HEK293T (cell line): ENCODE results near the gene CCDC187.

Experiments
- CTCF ChIA-PET: fragments of 350-600 bp; formaldehyde crosslinking; extraction: SDS; loops from one replicate; lab custom pipeline; 2021; ENCODE audit warnings: antibody characterized with exemption, inconsistent platforms; lab: Yijun Ruan, JAX
- POLR2A ChIA-PET: fragments of 350-600 bp; formaldehyde crosslinking; extraction: SDS; loops from one replicate; lab custom pipeline; 2020; ENCODE audit warnings: antibody characterized with exemption, inconsistent platforms; lab: Yijun Ruan, JAX
- DNase-seq: peaks from one replicate; pipeline ENCODE4 v3.0.0; 2012; ENCODE audit warnings: mixed read lengths; ENCODE audit errors: extremely low spot score
- ARNT ChIP-seq: fragments of 450-650 bp; IDR thresholded peaks from 2 replicates; pipeline ENCODE4 v1.6.1; 2017; ENCODE audit warnings: mild to moderate bottlenecking
- BHLHE40 ChIP-seq: fragments of 450-650 bp; IDR thresholded peaks from 2 replicates; pipeline ENCODE4 v1.6.1; 2016; ENCODE audit warnings: mild to moderate bottlenecking, moderate library complexity, borderline replicate concordance
- CTBP1 ChIP-seq: fragments of 450-650 bp; IDR thresholded peaks from 2 replicates; pipeline ENCODE4 v1.6.1; 2016; ENCODE audit warnings: borderline replicate concordance
- ELF4 ChIP-seq: fragments of 450-650 bp; IDR thresholded peaks from 2 replicates; pipeline ENCODE4 v1.6.1; 2017; ENCODE audit warnings: antibody characterized with exemption
- FOXA1 ChIP-seq: fragments of 450-650 bp; IDR thresholded peaks from 2 replicates; pipeline ENCODE4 v1.6.1; 2016; ENCODE audit warnings: mild to moderate bottlenecking
- FOXK2 ChIP-seq: fragments of 450-650 bp; IDR thresholded peaks from 2 replicates; pipeline ENCODE4 v1.6.1; 2016; ENCODE audit warnings: mild to moderate bottlenecking
- FOXM1 ChIP-seq: fragments of 450-650 bp; IDR thresholded peaks from 2 replicates; pipeline ENCODE4 v1.6.1; 2017; ENCODE audit warnings: mild to moderate bottlenecking, borderline replicate concordance
- HDGF ChIP-seq: fragments of 450-650 bp; IDR thresholded peaks from 2 replicates; pipeline ENCODE4 v1.6.1; 2017; ENCODE audit warnings: antibody characterized with exemption, borderline replicate concordance
- L3MBTL2 ChIP-seq: fragments of 450-650 bp; conservative IDR thresholded peaks from 2 replicates; pipeline ENCODE4 v1.6.1; 2016; ENCODE audit warnings: mild to moderate bottlenecking
- LEF1 ChIP-seq: fragments of 450-650 bp; IDR thresholded peaks from 2 replicates; pipeline ENCODE4 v1.6.1; 2017; ENCODE audit warnings: mild to moderate bottlenecking, borderline replicate concordance
- NFRKB ChIP-seq: fragments of 450-650 bp; IDR thresholded peaks from 2 replicates; pipeline ENCODE4 v1.6.1; 2016; ENCODE audit warnings: mild to moderate bottlenecking, moderate library complexity
- PKNOX1 ChIP-seq: fragments of 450-650 bp; IDR thresholded peaks from 2 replicates; pipeline ENCODE4 v1.6.1; 2016
- SP1 ChIP-seq: fragments of 450-650 bp; IDR thresholded peaks from 2 replicates; pipeline ENCODE4 v1.6.1; 2017
- SUZ12 ChIP-seq: fragments of 450-650 bp; IDR thresholded peaks from 2 replicates; pipeline ENCODE4 v1.6.1; 2016; ENCODE audit warnings: mild to moderate bottlenecking
- TARDBP ChIP-seq: fragments of 450-650 bp; IDR thresholded peaks from 2 replicates; pipeline ENCODE4 v1.6.1; 2016
- ZNF384 ChIP-seq: fragments of 450-650 bp; IDR thresholded peaks from 2 replicates; pipeline ENCODE4 v1.6.1; 2016

CCDC187 gene

GRCh38 chr9:136330406-136330990, 26.6 kb upstream of the CCDC187 start:
- ChIA-PET POLR2A (interaction anchor here (0.7 kb wide), 1 partner anchor 8 kb away, joined by 3 read pairs; no protein-coding TSS in a partner anchor), CTCF (no interaction called here)
- TF ChIP-seq TARDBP = no peak
- no peak for TF ChIP-seq ARNT
- TF ChIP-seq PKNOX1 = no peak
- no peak for TF ChIP-seq FOXA1
- no peak for TF ChIP-seq SUZ12
- no peak for TF ChIP-seq FOXM1
- TF ChIP-seq FOXK2 = no peak
- no peak for TF ChIP-seq ELF4
- TF ChIP-seq LEF1 = no peak
- TF ChIP-seq CTBP1 = no peak
- TF ChIP-seq NFRKB = no peak
- TF ChIP-seq HDGF = no peak
- DNase-seq = no peak

- TF ChIP-seq ZNF384 (no peak), FOXM1 (no peak), TARDBP (no peak)
- ChIA-PET CTCF (interaction anchor here (1.2 kb wide), 1 partner anchor 8 kb away, joined by 3 read pairs; no protein-coding TSS in a partner anchor), POLR2A (interaction anchor here (0.6 to 2.2 kb wide), 3 partner anchors 8 to 33 kb away, joined by 3 to 8 read pairs (median 3); no protein-coding TSS in a partner anchor)
- DNase-seq = no peak
These were observed 25.9 kb upstream of the CCDC187 start for GRCh38 chr9:136329636-136330405.

- DNase-seq = no peak
- POLR2A ChIA-PET = interaction anchor here (0.6 to 2.2 kb wide), 2 partner anchors 24 to 33 kb away, joined by 3 to 8 read pairs; no protein-coding TSS in a partner anchor
- no peak for TF ChIP-seq ARNT
- no peak for TF ChIP-seq SP1
- no peak for TF ChIP-seq L3MBTL2
- TF ChIP-seq BHLHE40 = no peak
- no peak for TF ChIP-seq NFRKB
- no peak for TF ChIP-seq TARDBP
- no peak for TF ChIP-seq FOXK2
- TF ChIP-seq HDGF = no peak
- TF ChIP-seq CTBP1 = no peak
- TF ChIP-seq FOXA1 = no peak
- no peak for TF ChIP-seq PKNOX1
- TF ChIP-seq FOXM1 = no peak
- TF ChIP-seq LEF1 = no peak
- no peak for TF ChIP-seq ZNF384
- no peak for TF ChIP-seq SUZ12
- TF ChIP-seq ELF4 = no peak
- CTCF ChIA-PET = interaction anchor here (1.2 kb wide), 1 partner anchor 9 kb away, joined by 3 read pairs; no protein-coding TSS in a partner anchor
These were observed 25.3 kb upstream of the CCDC187 start for GRCh38 chr9:136329211-136329627.

- POLR2A ChIA-PET = interaction anchor here (2.2 kb wide), 1 partner anchor 34 kb away, joined by 8 read pairs; no protein-coding TSS in a partner anchor
- TF ChIP-seq SUZ12 (no peak), ELF4 (no peak), FOXK2 (no peak), ZNF384 (no peak), CTBP1 (no peak)
- CTCF ChIA-PET = interaction anchor here (1.2 kb wide), 1 partner anchor 9 kb away, joined by 3 read pairs; no protein-coding TSS in a partner anchor
- no peak for DNase-seq
These were observed 24.7 kb upstream of the CCDC187 start for GRCh38 chr9:136328622-136329041.

GRCh38 chr9:136328011-136328621, 24.2 kb upstream of the CCDC187 start:
- TF ChIP-seq ARNT (no peak), NFRKB (no peak), BHLHE40 (no peak), TARDBP (no peak), ELF4 (no peak)
- CTCF ChIA-PET = interaction anchor here (1.1 kb wide), 1 partner anchor 11 kb away, joined by 4 read pairs; no protein-coding TSS in a partner anchor
- POLR2A ChIA-PET = interaction anchor here (0.8 to 2.2 kb wide), 3 partner anchors 8 to 34 kb away, joined by 3 to 8 read pairs (median 4); no protein-coding TSS in a partner anchor
- DNase-seq = no peak

- ChIA-PET CTCF (interaction anchor here (1.1 kb wide), 1 partner anchor 12 kb away, joined by 4 read pairs; no protein-coding TSS in a partner anchor), POLR2A (interaction anchor here (0.8 to 1.0 kb wide), 2 partner anchors 9 to 10 kb away, joined by 3 to 4 read pairs; no protein-coding TSS in a partner anchor)
- TF ChIP-seq FOXM1 = peak; percentile 32; the same call in 1 of the 2 replicates
- no peak for TF ChIP-seq SUZ12
- DNase-seq = peak; percentile 63
These were observed 23.5 kb upstream of the CCDC187 start, which contains the start of gene GPSM1 for GRCh38 chr9:136327304-136327974. Gene GPSM1, plus strand, starts transcription at chr9:136327539. Its CDS starts 157 bp downstream, at chr9:136327696.
